HUDEP-2 (cell line): ENCODE data around the gene NPY1R.
A peak's percentile ranks its signal among the peaks of the same experiment; 100 is the strongest.

Source experiments
- DNase-seq, 76 experiments: peaks; one replicate each; lab custom pipeline; 2025; ENCODE audit not compliant: unreplicated experiment in 76 of 76; lab: John Stamatoyannopoulos, UW

Gene NPY1R

DNA sequence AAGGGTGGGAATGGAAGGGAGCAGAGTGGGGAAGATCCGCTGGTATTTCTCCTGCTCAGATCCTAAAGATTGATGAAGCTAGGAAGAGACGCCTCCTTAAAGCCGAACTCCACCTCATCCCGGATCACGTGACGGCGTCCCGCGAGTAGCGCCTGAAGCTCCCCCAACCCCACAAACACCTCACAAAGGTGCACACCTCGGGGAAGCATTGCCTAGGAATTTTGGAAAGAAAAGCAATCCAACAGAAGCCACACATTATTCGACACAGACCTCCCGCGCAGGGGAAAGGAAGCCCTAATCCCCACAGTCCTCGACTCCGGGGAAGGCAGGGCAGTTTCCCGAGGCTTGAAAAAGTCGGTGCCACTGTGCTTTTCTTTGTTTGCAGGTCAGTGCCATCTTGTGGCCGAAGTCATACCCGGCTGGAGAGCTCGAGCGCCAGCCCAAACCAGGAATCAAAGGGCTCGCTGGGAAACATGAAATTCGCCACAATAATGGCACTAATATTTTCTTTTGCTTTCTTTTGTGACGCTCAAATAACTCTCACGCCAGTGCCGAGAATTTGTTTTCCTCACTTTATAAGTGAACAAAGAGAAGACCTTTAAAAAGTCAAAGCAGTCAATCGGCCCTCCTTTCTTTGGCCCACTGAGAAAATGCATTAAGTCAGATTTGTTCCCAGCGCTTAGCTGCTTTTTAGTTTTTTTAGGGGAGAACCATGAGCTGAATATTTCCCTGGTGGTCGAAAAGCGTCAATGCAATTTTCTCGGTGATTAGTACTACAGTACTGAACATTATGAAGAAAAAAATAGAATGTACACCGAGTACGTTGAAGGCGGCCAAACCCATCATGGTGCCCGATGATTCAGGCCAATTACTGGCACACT, at the start of gene NPY1R:
Gene NPY1R (minus strand): TSS at position 71 of the 881 bp plus-strand sequence. CDS start 6,042 bp downstream, outside the sequence.
- DNase-seq, result peak in 75 of 76 experiments; percentile 11 to 86 (median 70)

DNA sequence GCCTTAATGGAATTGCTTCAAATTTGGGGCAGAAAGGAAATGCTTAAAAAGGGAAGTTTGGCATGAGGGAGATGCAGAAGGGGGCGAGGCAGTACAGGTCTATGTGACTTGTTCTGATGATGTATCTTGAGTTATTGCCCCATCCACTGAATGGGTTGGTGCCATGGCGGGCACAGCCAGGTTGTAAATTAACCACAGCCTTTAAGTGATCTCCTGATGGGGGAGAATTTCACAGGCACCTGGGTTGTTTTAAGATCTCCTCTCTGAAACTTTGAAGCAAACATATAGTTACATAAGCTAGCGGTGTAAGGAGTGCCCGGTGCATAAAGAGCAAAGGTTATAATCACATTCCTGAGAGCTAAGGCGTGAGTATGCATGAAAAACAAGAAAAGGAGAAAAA, 48.3 kb upstream of the NPY1R start:
- DNase-seq, result no peak

DNA sequence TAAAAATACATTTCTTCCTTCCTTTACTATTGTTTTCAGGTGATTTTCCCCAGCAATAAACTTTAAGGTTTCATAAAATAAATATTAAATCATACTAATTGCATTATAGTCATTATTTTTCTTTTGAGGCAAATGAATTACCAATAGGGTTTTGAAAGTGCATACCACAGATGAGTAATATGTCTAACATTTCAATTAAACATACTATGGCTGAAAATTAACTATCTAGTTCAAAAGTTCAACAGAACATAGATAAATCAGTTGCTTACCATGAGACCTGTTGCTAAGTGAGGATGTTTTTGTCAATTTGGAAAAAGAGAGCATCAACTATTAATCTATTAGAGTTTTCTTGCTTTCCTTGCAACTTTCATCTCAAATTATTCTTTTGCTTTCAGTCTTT, 46.3 kb upstream of the NPY1R start:
- no peak for DNase-seq

DNA sequence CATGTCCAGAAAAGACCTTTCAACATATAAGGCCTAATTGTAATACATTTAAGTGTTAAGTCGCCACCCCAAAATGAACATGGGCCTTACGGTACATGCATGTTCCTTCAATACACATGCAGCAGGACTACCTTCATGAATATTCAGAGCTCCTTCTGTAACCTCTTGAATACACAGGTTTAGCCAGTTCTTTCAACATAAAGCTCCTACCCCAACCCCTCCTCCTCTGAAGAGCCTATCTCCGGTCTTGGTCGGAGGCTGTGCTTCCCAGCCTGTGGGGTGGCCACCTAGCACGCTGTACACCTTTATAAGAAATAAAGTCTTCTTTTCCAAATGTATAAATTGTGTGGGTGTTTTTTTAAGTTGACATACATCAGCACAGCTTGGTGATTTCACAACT, 39.6 kb upstream of the NPY1R start:
- no peak for DNase-seq

DNA sequence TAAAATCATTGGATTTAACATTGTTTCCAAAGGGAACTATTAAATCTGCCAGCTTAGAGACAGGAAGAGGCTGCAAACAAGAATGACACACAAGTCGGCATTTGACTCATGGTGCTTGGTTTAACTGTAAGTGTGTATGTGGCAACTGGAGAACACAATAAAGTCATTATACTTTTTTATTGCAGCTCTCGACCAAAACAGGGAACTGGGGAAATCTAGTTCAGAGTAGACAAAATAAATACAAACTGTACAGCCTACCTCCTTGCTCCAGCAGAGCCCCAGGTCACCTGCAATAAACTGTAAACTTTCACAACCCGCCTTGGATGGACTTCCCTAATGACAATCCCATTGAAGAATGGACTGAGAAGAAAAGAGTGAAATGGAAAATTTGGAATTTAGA, 35.3 kb upstream of the NPY1R start:
- no peak for DNase-seq

DNA sequence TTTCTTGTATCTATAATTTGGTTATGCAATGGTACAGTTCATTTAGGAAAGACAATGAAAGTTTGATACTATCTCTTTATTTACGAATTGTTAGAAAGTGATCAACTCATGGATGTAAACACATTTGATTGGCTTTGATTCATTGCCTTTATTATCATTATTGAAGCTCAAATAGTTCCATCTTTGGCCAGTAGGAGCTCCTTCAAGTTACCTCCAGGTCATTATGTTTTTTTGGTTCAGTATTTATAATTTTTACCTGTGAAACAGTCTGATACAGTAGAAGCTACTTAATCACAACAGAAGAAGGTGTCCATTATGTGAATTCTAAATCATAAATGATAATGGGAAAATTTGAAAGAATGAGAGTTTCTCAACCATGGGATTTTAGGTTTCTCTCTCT, 23.7 kb upstream of the NPY1R start:
- DNase-seq, result no peak

DNA sequence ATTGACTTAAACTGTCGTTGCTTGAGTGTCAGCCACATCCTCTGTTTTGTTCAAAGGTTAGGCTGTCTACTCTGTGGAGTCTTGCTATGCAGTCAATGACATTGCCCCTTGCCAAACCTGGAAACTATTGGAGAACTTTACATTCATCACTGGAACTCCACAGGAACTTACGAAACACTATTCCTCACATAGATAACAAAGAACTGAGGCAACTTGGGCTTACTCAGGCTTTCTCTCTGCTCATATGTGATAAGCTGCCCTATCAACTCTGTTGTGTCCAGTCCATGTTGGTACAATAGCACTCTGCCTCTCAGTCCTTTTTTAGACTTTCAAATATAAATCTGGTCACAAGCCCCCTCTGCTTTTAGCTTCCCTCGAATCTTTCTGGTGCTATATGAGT, 20.7 kb upstream of the NPY1R start:
- no peak for DNase-seq

DNA sequence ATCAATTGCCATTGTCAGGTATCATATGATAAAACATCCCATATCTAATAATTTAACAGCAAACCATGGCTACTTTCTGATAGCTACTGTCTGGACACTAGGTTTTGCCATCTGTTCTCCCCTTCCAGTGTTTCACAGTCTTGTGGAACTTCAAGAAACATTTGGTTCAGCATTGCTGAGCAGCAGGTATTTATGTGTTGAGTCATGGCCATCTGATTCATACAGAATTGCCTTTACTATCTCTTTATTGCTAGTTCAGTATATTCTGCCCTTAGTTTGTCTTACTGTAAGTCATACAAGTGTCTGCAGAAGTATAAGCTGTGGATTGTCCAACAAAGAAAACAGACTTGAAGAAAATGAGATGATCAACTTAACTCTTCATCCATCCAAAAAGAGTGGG, 18.3 kb upstream of the NPY1R start:
- no peak for DNase-seq

DNA sequence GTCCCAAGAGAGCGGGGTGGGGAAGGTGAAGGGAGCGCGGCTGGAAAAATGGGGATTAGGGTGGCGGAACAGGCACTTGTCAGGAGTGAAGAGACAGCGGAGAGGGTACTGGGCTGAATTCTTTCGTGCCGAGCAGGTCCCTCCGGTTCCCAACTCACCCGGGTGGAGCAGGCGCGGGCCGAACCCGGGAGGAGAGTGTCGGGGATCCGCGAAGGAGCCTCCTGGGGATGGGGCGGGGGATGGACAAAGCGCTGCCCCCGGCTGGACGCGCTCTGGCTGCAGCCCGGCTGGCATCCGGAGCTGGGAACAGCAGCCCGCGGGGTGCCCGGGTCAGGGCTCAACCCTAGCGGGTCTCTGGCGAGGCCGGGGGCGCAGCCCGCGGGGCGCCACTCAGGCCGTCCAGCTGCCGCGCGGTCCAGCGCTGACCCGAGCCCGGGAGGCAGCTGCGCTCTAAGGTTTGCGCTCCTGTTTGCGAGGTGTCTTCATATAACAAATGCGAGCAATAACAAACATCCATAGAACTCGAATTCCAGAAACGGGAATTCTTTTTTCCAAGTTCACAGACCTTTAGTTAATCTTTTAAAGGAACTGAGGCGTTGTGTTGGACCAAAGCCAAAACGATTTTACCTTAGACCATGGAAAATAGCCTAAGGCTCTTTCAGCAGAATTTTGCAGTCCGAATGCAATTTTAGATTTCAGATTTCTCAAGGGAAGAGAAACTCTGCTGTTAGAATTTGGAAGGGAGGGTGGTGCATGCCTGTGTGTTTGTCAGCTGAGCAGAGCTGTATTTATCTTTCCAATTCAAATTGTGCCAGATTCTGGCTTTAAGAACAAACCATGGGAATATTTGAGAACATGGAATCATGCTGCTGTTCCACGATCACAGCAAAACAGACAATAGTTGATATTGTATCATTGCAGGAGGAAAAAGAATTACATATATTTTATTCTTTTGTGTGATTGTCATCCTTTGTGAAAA, 12.0 kb upstream of the NPY1R start:
- DNase-seq, result no peak

DNA sequence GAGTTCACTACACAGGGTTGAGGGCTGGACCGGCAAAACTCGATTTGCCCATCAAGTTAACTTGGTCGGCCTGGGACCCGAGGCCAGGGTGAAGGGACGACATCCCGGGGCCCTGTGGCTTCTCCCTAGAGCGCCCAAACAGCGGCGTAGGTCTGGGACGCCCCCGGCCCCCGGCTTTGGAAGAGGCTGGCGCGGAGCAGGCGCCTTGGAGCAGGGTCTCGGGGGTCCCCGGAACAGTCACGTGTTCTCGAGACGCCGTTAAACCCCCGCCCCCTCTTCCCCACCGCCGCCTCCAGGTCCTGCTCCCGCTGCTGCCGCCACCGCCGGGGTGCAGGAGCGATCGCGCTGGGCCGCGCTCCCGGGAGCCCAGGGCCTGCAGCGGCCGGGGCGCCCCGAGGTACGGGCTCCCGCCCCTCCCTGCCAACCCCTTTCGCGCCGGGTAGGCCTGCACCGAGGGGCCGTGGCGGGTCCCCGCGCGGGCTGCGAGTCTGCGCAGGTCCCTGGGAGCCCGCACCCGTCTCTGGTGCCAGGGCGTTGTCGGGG, 11.3 kb upstream of the NPY1R start, which contains the start of gene NPY5R:
Gene NPY5R (plus strand): TSS at position 289 of the 543 bp plus-strand sequence. CDS start 6,382 bp downstream, outside the sequence.
- no peak for DNase-seq

DNA sequence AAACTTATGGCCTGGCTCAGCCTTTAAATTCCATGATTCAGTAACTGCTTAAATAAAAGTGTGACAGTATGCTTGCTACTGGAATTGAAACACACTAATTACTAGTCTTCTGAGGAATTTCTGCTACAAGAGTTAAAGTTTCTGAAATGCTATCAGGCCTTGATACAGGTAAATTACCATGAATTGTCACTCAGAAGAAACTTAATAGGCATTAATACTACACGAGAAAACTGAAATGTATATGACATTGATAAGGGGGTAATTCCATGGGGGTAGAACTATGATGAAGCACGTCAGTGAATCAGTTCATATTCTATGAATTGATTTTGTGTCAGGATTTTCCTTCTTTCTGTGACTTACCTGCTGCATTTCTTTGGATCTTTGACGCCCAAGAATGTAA, 3.0 kb upstream of the NPY1R start:
- DNase-seq, result no peak

DNA sequence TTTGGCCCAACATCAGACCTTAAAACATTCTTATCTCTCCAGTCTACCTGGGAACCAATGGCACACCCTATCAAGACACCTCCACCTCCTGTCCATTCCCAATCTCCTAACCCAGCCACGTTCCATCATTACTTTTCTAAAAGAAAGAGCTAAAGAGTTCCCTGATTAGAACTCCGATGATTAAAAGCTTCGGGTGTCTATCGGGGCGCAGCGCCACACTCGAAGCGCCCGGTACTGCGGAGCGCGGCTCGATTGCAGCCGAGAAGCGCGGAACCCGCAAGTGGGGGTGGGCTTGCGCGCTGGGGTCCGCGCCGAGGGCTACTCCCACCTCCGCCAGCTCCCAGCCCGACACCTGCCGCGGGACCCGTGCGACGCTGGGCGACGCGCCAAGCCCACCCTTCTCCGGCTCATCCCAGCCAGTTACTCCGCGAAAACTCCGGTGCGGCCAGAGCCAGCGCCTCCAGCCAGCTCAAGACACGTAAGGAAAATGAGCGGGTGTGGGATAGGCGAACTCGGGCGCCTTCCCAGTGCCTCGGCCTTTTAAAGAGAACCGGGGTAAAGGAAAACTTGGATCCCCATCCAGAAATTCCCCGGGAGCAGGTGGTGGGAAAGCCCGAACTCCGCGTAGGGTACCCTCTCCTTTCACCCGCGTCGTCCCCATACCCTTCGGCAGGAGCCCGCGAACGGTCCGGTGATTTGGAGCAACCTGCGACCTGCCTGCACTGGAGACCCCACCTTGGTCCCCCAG, 593 bp downstream of the NPY1R start:
- peak in 36 of 76 experiments; percentile 1 to 44 (median 22) for DNase-seq

DNA sequence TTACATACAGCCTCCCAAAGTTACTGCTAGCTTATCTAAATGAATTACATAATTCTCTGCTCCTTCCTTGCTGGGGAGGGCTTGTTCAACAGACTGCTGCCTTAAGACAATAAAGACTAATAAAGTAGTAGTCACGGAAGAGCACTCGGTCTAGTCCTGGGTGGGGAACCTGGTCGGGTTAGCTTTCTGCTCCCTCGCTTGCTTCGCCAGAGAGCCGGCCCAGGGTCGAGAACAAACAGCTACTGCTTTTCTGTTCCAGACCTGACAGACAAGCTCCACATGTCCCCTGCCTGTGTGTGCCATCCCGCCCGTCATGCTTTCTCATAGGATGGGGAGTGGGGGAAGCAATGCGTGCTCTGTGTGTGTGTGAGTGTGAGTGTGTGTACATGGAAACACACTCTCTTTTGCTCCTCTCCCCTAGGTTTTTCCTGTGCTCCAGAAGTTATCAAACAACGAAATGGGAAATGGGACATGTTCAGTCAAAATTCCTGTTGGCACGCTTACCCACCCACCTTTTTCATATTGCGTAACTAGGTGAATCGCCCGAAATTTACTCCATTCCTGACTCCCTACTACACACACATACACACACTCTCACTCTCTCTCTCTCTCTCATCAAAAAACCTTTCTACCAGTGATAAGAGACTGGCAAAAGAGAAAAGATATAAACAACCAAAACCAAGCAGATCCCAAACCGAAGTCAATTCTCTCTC, 1.3 kb downstream of the NPY1R start:
- DNase-seq, result peak in 2 of 76 experiments; percentile 4 to 15

DNA sequence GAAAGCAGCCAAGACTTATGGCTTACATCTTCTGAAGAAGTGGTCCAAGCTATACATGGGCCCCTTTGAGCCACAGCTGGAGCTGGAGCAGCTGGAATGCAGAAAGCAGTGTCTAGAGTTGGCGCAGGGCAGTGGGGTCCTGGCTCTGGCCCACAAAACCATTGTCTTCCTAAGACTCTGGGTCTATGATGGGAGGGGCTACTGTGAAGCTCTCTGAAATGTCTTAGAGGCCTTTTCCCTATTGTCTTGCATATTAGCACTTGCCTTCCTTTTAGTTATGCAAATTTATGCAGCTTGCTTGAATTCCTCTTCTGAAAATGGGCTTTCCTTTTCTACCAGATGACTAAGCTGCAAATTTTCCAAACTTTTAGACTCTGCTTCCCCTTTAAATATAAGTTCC, 15.3 kb downstream of the NPY1R start:
- DNase-seq, result no peak

DNA sequence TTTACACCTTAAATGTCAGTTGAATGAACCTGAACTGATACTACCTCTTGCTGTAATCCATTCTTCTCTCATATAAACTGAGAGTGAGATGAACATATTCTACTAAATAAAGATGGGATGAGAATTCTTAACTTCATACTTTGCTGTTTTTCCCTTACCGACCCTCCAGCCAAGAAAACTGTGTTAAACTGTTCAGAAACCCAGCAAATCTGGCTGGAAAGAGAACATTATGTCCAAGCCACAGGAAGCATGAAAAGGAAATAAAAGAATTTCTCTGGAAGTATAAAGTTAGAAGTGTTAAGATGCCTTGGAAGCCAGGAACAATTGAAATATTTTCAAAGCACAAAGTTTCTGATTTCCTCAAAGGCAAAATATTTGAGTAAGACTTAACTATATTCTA, 22.9 kb downstream of the NPY1R start:
- DNase-seq, result no peak

DNA sequence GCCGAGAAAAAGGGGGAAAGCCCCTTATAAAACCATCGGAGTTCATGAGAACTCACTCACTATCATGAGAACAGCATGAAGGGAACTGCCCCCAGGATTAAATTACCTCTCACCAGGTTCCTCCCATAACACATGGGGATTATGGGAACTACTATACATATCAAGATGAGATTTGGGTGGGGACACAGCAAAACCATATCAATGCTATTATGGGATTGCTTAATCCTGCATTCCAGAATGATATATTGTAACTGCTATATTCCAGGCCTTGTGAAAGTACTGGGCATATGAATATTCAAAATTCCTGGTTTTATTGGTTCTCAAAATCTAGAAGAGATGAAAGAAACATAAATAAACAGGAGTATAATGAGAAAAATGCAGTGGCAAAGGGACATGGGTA, 29.3 kb downstream of the NPY1R start:
- DNase-seq, result no peak

DNA sequence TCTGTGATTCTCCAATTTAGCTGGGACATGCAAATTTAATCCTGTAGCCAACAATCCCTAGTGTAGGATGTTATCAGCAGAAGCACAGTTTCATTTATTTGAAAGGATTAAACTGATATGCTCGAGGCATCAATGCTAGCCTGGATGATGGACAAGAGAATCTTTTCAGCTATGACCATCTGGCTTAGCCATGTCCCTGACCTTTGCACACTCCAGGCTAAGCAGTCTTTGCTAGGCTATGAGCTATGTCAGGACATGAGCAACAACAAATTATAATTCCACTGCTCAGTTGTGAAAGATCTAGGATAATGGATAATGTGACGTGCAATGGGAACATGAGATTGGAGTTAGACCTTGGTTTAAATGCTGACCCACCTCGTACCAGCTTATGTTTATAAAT, 32.0 kb downstream of the NPY1R start:
- no peak for DNase-seq

DNA sequence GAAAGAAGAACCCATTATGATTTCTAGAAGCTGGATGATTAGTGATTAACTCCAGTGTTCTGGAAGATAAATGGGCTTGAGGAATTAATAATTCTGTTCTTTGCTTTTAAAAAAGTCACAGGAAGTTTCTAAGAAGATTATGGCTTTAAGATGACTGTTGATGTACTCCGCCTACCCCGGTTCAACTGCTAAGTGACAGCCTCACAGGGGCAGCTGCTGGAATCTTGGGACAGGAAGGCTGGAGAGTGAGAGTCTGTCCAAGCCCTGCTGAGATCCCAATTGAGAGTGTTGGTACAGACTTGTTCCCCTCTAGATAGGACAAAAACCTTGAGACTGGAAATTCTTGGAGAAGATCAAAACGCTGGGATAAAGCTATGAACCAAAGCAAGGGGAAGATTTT, 37.3 kb downstream of the NPY1R start:
- DNase-seq, result no peak

DNA sequence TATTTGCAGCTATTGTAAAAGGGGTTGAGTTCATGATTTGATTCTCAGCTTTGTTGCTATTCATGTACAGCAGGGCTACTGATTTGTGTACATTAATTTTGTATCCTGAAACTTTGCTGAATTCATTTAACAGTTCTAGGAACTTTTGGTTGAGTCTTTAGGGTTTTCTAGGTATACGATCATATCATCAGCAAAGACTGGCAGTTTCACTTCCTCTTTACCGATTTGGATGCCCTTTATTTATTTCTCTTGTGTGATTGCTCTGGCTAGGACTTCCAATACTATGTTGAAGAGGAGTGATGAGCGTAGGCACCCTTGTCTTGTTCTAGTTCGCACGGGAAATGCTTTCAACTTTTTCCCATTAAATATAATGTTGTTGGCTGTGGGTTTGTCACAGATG, 48.1 kb downstream of the NPY1R start:
- no peak for DNase-seq
